ENCODE results near the gene KRTAP2-1.
"Not testable (repeated sequence)": the region's sequence is repeated elsewhere in the genome, so short reads cannot be mapped to it uniquely, and the experiment has no call there.

KRTAP2-1 gene

GRCh38 chr17:41055130-41055529 is 8.0 kb upstream of the KRTAP2-1 start, which contains the start of gene KRTAP2-2:
KRTAP2-2 (minus strand) TSS chr17:41055230; CDS start chr17:41055211, 19 bp downstream.
- DNase-seq, result not testable (repeated sequence)

GRCh38 chr17:41054556-41054955 is 7.4 kb upstream of the KRTAP2-1 start:
- not testable (repeated sequence) for DNase-seq

GRCh38 chr17:41054025-41054424 is 6.9 kb upstream of the KRTAP2-1 start:
- no peak for DNase-seq

GRCh38 chr17:41052566-41052965 is 5.5 kb upstream of the KRTAP2-1 start:
- no peak for DNase-seq

GRCh38 chr17:41049110-41049509 is 2.0 kb upstream of the KRTAP2-1 start:
- DNase-seq, result no peak

- DNase-seq, result no peak
Observed at GRCh38 chr17:41048441-41048840, 1.3 kb upstream of the KRTAP2-1 start.

GRCh38 chr17:41042953-41043352 is 4.2 kb downstream of the KRTAP2-1 start:
- DNase-seq, result no peak

- DNase-seq, result not testable (repeated sequence)
Observed at GRCh38 chr17:41040783-41041571, 6.1 kb downstream of the KRTAP2-1 start, which contains the start of gene KRTAP1-1. KRTAP1-1 (minus strand) TSS chr17:41041450; CDS start chr17:41041397, 53 bp downstream.

- no peak for DNase-seq
Observed at GRCh38 chr17:41037853-41038350, 9.2 kb downstream of the KRTAP2-1 start.

- not testable (repeated sequence) for DNase-seq
Observed at GRCh38 chr17:41034346-41034935, 12.7 kb downstream of the KRTAP2-1 start, which contains the start of gene KRTAP1-3. KRTAP1-3 (minus strand) TSS chr17:41034874; CDS start chr17:41034821, 53 bp downstream.

- no peak for DNase-seq
Observed at GRCh38 chr17:41029633-41030245, 17.4 kb downstream of the KRTAP2-1 start, which contains the start of gene KRTAP1-4. KRTAP1-4 (minus strand) TSS chr17:41030195; CDS start chr17:41030078, 117 bp downstream.

- no peak for DNase-seq
Observed at GRCh38 chr17:41026715-41027471, 20.2 kb downstream of the KRTAP2-1 start, which contains the start of gene KRTAP1-5. KRTAP1-5 (minus strand) TSS chr17:41027208; CDS start chr17:41027155, 53 bp downstream.

- no peak for DNase-seq
Observed at GRCh38 chr17:41024697-41025096, 22.4 kb downstream of the KRTAP2-1 start.

GRCh38 chr17:41020336-41020735 is 26.8 kb downstream of the KRTAP2-1 start:
- DNase-seq, result no peak

GRCh38 chr17:41019415-41019814 is 27.7 kb downstream of the KRTAP2-1 start:
- DNase-seq, result no peak

GRCh38 chr17:41018541-41018940 is 28.6 kb downstream of the KRTAP2-1 start:
- no peak for DNase-seq

GRCh38 chr17:41016578-41017215 is 30.4 kb downstream of the KRTAP2-1 start:
- DNase-seq, result no peak

GRCh38 chr17:41015454-41015853 is 31.7 kb downstream of the KRTAP2-1 start:
- no peak for DNase-seq

GRCh38 chr17:41013606-41014005 is 33.5 kb downstream of the KRTAP2-1 start:
- DNase-seq, result no peak

GRCh38 chr17:41013181-41013580 is 33.9 kb downstream of the KRTAP2-1 start:
- DNase-seq, result no peak

GRCh38 chr17:41012326-41013120 is 34.6 kb downstream of the KRTAP2-1 start:
- DNase-seq, result no peak

All from retina (tissue), 1 donor.